ENCODE data around the gene KRT86.

Gene KRT86

DNA sequence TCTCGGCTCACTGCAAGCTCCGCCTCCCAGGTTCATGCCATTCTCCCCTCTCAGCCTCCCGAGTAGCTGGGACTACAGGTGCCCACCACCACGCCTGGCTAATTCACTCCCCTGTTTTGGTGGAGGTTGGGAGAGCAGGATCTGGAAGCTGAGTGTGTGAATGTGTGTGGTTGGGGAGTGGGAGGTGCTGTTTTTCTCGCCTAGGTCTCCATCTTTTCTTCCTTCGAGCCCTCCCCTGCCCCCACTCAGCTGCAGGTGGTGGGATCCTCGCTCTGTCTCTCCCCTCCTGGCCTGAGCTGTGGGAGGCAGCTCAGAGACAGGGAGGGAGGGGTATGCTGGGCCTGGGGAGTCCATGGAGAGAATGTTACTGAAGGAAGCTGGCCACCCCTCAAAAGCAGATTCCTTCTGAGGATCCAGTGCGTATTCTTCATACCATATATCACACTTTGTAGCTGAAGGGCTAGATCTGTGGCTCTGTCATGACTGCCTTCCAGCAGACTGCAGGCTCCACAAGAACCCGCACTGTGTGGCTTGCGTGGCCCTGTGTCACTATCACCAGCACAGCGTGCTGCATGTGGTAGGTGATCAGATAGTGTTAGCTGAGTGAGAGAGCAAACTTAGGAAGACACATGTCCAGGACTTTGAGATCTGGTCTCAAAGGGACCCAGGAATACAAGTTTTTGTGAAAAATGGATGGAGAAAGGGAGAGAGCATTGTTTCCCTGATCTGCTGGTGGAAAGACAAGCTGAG, 44.0 kb downstream of the KRT86 start:
- DNase-seq: no peak

DNA sequence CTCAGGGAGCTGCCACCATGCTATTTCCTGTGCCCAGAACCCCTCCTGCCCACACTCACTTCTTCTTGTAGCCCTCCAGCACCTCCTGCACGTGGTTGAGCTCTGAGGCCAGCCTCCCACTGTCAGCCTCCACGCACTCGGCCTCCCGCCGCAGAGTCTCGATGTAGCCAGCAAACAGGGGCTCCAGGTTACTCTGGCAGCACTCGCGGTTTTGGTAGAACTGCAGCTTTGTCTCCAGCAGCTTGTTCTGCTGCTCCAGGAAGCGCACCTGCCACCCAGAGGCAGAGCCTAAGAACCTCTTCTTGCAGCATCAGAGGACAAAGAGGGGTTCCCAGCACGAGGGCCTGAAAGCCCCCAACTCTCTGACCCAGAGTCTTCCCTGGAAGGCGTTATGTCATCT, 44.7 kb downstream of the KRT86 start:
- DNase-seq: no peak

- DNase-seq: no peak
These were observed 46.4 kb downstream of the KRT86 start, which contains the start of gene KRT83 for GRCh38 chr12:52320784-52321400. Gene KRT83, minus strand, starts transcription at chr12:52321398. Its CDS starts 63 bp downstream, at chr12:52321335.

DNA sequence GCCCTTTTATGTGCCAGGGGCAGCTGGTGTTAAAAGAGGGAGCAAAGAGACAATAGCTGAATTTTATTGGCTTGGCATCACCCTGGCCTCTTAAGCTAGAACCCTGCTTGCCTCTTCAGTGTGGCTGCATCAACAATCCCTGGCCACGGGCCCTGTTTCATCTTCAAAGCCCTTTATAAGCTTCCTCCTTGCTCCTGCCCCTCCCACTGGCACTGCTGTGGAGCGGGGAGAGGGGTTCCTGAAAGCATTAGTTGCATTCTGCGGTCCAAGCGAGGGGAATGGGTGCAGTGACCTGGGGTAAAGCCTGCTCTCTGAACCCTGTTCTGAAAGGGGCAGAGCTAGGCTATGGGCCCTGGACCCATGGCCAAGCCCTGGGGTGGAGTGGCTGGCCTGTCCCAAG, 47.0 kb downstream of the KRT86 start:
- DNase-seq: no peak

DNA sequence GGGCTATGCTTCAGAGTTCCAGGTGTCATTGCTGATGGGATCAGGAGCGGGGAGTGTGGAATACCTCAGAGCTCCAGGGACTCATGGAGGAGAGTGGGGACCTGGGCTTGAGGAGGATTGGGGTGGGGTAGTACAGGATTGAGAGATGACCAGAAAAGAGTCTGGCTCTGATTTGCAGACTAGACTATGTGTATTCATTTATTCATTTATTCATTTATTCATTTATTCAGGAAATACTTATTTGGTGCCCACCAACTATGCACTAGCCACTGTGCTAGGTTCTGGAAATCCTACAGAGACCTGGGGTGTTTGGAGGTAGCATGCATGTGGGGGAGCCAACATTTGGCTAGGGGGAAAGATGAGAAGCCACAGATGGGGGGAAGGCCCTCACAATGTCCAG, 47.6 kb downstream of the KRT86 start:
- DNase-seq: no peak

DNA sequence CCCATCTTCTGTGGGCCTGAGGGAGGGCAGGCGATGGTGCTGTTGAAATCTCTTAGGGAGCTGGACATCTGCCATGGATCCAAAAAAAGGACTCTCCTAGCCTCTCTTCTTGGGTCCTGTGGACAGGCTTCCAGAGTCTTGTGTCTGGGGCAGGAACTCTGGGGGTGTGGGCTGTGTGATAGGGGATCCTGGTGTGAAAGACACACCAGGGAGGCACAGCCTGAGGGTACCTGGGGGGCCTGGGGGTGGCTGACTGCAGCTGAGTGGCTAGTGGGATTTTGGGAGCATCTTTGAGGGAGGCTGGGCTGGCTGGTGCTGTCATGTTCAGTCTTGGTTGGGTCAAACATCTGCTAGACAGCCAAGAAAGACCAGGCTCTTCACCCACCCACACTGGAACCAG, 48.6 kb downstream of the KRT86 start:
- no peak for DNase-seq

DNA sequence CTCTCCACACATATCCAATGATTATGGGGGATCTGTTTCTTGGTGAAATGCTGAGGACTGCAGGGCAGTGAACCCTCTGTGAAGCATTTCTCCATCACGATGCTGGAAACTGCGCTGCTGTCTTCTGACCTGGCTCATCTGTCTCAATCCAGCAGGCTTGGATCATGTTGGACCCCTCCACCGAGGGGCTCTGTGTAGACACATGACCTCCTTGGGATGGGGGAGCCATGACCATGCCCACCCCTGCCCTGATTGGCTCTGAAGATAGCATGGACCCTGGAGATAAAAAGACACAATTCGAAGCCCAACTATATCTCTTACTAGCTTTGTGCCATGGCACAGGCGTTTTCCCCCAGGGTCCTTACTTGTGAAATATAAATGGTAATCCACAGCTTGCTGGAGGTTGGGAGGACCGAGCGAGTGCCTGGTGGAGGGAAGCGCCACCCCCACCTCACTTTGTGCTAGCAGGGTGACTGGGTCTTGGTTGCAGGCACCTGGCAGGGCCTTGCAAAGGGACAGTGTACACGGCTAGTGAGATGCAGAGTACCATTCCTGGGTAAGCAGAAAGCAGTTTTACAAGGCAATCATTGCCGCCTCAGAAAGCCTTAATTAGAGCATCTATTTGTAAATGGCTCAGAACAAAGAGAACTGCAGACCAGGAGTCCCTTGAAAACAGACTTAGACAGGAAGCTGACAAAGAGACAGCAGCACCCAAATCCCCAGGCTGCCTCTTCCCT, 49.1 kb downstream of the KRT86 start:
- DNase-seq: no peak

DNA sequence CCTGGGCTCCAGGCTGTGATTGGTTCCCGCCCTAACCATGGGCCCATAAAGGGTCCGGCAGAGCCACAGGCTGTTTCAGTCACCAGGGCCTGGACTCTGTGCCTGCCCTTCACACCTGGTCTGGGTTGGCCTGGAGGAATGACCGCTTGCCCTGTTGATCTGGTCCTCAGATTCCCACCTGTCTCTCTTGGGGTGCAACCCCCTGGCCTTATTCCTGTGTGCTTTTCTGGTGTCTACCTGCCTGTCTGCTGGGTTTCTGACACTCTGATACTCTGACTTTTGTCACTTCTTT, 49.7 kb downstream of the KRT86 start:
- no peak for DNase-seq

GRCh38 chr12:52327052-52327829, 52.8 kb downstream of the KRT86 start:
- peak; percentile 81 to 82 for DNase-seq

DNA sequence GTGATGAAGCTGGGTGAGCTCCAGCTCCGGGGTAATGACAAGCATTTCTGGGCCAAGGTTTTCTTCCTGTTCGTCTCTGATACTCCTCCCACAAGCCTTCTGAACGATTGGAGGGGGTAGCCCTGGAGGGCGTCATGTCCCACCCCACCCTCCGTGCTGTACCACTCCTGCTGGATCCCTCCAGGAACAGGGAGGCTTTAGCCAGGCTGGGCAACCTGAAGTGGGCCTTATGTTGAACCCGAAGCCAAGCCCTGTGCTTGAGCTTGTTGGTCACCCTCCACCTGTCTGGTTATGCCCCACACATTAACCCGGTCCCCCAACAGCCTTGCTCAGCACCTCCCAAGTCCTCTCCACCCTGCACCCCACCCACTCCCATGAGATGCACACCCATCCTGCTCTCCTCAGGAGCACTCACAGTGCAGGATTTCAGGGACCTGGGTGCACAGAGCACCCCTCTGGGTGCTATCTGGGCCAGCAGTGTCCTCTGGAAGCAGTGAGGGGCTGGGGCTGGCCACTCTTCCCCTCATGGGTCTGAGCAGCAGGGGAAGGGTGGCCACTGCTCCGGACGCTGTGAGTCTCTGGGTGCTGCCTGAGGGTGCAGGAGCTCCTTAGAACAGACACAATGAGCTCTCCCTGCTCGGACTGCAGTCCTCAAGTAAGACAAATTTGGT, 53.5 kb downstream of the KRT86 start:
- DNase-seq: no peak

DNA sequence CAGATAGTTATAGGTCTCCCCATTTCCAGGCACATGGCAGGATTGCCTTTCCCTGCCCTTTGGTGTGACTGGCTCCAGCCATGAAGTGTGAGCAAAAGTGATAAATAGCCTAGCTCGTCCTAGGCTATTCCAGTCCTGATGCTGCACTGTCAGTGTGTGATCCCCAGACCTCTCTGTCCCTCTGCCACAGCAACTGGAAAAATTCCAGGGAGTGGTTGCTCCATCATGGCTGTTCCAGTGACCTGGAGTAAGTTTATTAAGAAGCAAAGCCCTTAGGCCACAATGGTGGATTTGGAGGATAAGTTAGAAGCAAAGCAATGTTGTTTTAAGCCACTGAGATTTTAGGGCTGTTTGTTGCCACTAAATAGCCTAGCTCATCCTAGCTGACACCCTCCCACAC, 56.6 kb downstream of the KRT86 start:
- no peak for DNase-seq

GRCh38 chr12:52331833-52332232, 57.4 kb downstream of the KRT86 start:
- DNase-seq: no peak

DNA sequence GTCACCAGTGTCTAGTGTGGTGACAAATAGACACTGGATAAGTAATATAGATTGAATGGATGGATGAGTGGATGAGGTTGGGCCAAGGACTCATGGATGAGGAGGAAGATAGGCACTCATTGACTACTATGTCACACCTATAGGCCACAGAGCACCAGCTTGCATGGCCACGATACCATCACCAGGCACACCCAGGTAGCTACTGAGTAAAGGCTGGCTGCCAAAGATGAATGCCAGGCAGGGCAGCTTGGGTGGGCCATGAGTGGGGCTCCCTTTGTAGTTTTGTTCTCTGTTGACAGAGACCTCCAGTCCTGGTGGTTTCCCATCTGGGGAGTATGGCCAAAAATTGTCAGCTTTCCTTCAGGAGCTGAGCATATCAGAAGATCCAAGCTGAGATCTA, 57.9 kb downstream of the KRT86 start:
- no peak for DNase-seq

DNA sequence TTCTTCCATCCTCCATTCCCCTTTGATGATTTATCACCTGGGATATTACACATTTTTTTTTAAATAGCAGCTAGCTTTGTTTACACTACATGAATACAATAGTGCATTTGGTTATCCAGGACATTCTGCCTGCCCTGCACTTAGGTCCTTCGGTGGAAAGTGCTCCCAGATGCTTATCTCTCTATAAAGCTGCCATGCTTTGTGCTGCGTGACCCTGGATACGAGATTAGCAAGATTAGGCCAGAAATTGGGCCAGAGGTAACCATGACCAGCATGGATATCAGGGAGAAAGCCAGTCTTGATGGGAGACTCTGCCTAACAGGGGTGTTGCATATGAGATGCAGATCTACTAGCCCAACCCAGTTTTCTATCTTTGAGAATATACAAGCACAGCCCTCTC, 58.9 kb downstream of the KRT86 start:
- no peak for DNase-seq

DNA sequence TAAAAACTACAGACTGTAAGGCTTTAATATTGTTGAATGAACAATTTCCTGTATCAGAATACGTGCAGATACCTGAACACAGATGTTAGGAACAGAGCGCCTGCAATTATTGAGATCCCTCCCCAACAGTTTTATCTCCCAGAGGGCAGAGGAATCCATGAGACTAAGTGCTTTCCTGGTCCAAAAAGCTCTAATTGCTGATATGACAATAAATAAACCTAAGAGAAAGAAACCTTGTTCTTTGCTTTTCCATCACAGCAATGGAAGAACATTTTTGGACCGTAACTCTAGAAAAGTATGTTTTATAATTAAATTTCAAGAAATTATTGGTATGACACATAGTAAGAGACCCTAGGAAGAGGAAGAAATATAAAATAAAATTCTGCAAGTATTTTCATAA, 59.7 kb downstream of the KRT86 start:
- no peak for DNase-seq

DNA sequence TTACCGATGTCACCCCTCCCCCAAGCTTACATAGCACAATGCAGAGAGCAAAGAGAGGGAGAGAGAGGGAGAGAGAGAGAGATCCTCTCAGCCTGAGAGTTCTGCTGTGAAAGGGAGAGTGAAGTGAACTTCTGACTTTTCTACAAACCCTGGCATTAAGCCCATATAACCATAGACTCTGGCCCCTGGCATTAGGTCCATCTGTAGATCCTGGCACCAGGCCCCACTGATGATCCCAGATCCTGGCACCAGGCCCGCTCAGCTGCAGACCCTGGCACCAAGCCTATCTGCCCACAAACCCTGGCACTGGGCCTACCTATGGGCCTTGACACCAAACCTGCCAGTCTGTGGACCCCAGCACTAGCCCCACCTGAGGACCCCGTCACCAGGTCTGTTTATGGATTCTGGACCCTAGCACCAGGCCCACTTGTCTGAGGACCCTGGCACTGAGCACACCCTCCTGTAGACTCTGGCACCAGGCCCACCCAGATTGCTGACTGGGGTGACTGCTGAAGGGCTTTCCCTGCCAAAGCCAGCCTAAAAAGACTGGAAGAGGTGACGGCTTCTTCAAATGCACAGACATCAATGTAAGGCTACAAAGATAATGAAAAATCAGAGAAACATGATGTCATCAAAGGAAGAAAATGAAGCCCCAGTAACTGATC, 61.3 kb downstream of the KRT86 start:
- DNase-seq: no peak

- DNase-seq: no peak
These were observed 62.2 kb downstream of the KRT86 start for GRCh38 chr12:52336641-52337040.

- DNase-seq: no peak
These were observed 62.6 kb downstream of the KRT86 start for GRCh38 chr12:52337054-52337453.

GRCh38 chr12:52338241-52338960, 64.0 kb downstream of the KRT86 start:
- DNase-seq: no peak

DNA sequence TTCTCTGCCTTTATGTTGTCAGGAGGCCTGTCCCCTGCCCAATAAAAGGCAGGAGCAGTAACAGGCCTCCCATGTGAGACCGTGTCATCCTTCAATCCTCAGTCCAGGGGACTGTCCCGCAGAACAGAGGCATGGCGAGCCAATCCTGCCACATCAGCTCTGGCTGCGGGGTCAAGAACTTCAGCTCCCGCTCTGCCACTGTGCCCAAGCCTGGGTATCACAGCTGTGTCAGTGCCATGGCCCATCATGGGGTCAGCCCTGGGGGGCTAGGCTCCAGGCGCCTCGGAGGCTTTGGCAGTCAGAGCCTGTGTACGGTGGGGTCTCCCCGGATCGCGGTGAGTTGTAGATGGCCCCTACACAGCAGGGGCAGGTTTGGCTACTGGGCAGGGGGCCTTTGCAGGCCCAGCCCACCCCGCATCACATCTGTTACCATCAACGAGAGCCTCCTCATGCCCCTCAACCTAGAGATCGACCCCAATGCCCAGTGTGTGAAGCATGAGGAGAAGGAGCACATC, 66.7 kb downstream of the KRT86 start:
- DNase-seq: no peak

GRCh38 chr12:52342781-52343490, 68.5 kb downstream of the KRT86 start:
- no peak for DNase-seq
